Progenitor cell of endocrine pancreas (in vitro differentiated cells): ENCODE results near the gene LYRM1. TPM values are rescaled to one million over a fixed set of nuclear protein-coding genes. Genes with fewer than 3 reads are reported as not detected.

ENCODE experiments used
- DNase-seq: peaks from one replicate; pipeline ENCODE4 v3.0.0; 2021; ENCODE audit warnings: low spot score; ENCODE audit not compliant: unreplicated experiment
- H3K27ac Mint-ChIP-seq: 2 replicates; pipeline ENCODE4 v1.8.0; 2021; ENCODE audit warnings: mild to moderate bottlenecking, moderate library complexity, mixed read lengths
- H3K27me3 Mint-ChIP-seq: 2 replicates; pipeline ENCODE4 v1.8.0; 2021; ENCODE audit warnings: mixed read lengths
- H3K36me3 Mint-ChIP-seq: 2 replicates; pipeline ENCODE4 v1.8.0; 2022; ENCODE audit warnings: mixed read lengths; ENCODE audit not compliant: insufficient read depth
- H3K4me1 Mint-ChIP-seq: 2 replicates; pipeline ENCODE4 v1.8.0; 2021; ENCODE audit warnings: low read depth, mixed read lengths
- H3K4me3 Mint-ChIP-seq: 2 replicates; pipeline ENCODE4 v1.8.0; 2021; ENCODE audit warnings: low read depth, mild to moderate bottlenecking, moderate library complexity, mixed read lengths
- H3K9me3 Mint-ChIP-seq: 2 replicates; pipeline ENCODE4 v1.8.0; 2021; ENCODE audit warnings: low read depth, mixed read lengths
- total RNA-seq: library from RNA; stranded (reverse); gene quantifications from 2 replicates; pipeline ENCODE4 v1.2.1, GENCODE V29; 2021
- TF ChIP-seq, protein P1 (sequence below): fragments of 200-600 bp; sonication (generic); IDR thresholded peaks from one replicate; pipeline ENCODE4 v1.5.0; 2021; ENCODE audit warnings: antibody characterized with exemption, mild to moderate bottlenecking; ENCODE audit not compliant: unreplicated experiment

The LYRM1 gene
- total RNA-seq, 1 donor from 2014 or later = 34.2 TPM

GRCh38 chr16:20946015-20946629, 45.6 kb downstream of the LYRM1 start:
- no peaks in the 10 kb centered on the region for H3K27me3 Mint-ChIP-seq
- DNase-seq = no peak
- no peaks in the 10 kb centered on the region for H3K9me3 Mint-ChIP-seq
- H3K36me3 Mint-ChIP-seq = no peaks in the 10 kb centered on the region
- no peak overlapping the region for H3K27ac Mint-ChIP-seq
- H3K4me1 Mint-ChIP-seq = peaks cover 2% of the 10 kb centered on the region
- no peak overlapping the region for H3K4me3 Mint-ChIP-seq
- TF ChIP-seq, protein P1, sequence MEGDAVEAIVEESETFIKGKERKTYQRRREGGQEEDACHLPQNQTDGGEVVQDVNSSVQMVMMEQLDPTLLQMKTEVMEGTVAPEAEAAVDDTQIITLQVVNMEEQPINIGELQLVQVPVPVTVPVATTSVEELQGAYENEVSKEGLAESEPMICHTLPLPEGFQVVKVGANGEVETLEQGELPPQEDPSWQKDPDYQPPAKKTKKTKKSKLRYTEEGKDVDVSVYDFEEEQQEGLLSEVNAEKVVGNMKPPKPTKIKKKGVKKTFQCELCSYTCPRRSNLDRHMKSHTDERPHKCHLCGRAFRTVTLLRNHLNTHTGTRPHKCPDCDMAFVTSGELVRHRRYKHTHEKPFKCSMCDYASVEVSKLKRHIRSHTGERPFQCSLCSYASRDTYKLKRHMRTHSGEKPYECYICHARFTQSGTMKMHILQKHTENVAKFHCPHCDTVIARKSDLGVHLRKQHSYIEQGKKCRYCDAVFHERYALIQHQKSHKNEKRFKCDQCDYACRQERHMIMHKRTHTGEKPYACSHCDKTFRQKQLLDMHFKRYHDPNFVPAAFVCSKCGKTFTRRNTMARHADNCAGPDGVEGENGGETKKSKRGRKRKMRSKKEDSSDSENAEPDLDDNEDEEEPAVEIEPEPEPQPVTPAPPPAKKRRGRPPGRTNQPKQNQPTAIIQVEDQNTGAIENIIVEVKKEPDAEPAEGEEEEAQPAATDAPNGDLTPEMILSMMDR = no peak

- no peak overlapping the region for H3K27ac Mint-ChIP-seq
- no peak overlapping the region for H3K4me3 Mint-ChIP-seq
- H3K9me3 Mint-ChIP-seq = no peaks in the 10 kb centered on the region
- TF ChIP-seq, protein P1 = no peak
- H3K27me3 Mint-ChIP-seq = no peaks in the 10 kb centered on the region
- DNase-seq = no peak
- H3K4me1 Mint-ChIP-seq = peaks cover 2% of the 10 kb centered on the region
- no peaks in the 10 kb centered on the region for H3K36me3 Mint-ChIP-seq
Observed at GRCh38 chr16:20948444-20948843, 47.9 kb downstream of the LYRM1 start.

DNA sequence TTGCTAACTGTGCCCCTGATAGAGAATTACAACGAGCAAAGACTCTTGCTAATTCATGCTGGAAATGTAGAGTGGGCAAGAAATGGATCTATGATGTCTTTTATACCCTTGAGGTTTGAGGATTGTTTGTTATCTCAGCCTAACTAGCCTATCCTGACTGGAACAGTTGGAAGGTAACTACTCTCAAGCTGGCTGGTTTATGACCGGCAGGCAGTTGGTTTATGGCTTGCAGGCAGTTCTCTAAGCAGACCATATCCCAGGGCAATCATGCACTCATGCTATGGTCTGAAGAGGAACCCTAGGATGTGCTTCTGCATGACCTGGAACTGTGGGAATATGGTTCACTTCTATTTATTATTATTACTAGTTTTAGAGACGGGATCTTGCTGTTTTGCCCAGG, 49.1 kb downstream of the LYRM1 start:
- Mint-ChIP-seq H3K27me3 (no peaks in the 10 kb centered on the region), H3K4me3 (no peak overlapping the region), H3K36me3 (no peaks in the 10 kb centered on the region), H3K27ac (no peak overlapping the region), H3K9me3 (no peaks in the 10 kb centered on the region), H3K4me1 (peaks cover 2% of the 10 kb centered on the region)
- no peak for DNase-seq
- TF ChIP-seq, protein P1 = no peak

DNA sequence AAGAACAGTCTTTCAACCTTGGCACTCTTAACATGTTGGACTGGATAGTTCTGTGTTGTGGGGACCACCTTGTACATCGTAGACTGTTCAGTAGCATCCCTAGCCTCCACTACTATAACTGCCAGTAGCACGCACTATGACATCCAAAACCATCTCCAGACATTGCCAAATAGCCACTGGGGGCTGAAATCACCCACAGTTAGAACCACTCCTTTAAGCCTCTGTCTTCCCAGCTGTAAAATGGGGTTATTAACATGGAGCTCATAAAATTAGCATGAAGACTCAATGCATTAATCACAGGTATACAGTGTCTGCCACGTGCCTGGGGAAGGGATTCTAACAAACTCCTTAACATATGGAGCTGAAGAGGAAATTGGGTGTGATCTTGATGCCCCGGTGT, 49.7 kb downstream of the LYRM1 start:
- H3K9me3 Mint-ChIP-seq = no peaks in the 10 kb centered on the region
- no peak for DNase-seq
- H3K36me3 Mint-ChIP-seq = no peaks in the 10 kb centered on the region
- peaks cover 2% of the 10 kb centered on the region for H3K4me1 Mint-ChIP-seq
- H3K27me3 Mint-ChIP-seq = no peaks in the 10 kb centered on the region
- no peak overlapping the region for H3K4me3 Mint-ChIP-seq
- TF ChIP-seq, protein P1 = no peak
- no peak overlapping the region for H3K27ac Mint-ChIP-seq

- no peaks in the 10 kb centered on the region for H3K9me3 Mint-ChIP-seq
- H3K36me3 Mint-ChIP-seq = no peaks in the 10 kb centered on the region
- TF ChIP-seq, protein P1 = no peak
- H3K27me3 Mint-ChIP-seq = no peaks in the 10 kb centered on the region
- H3K4me3 Mint-ChIP-seq = no peak overlapping the region
- no peaks in the 10 kb centered on the region for H3K4me1 Mint-ChIP-seq
- H3K27ac Mint-ChIP-seq = no peak overlapping the region
- no peak for DNase-seq
Observed at GRCh38 chr16:20952139-20952920, 51.8 kb downstream of the LYRM1 start.
